ENCODE data around the gene PRR15L. TPM values are rescaled to one million over a fixed set of nuclear protein-coding genes. Genes with fewer than 3 reads are reported as not detected.

Gene PRR15L
- polyA plus RNA-seq, 4 donors, result 15.8 to 26.7 (median 23.0) TPM

- DNase-seq (ENCODE audit: low read depth in 4 of 4, low spot score in 2 of 4), result no peak
Measured at GRCh38 chr17:47907932-47908562, 49.6 kb downstream of the PRR15L start.

GRCh38 chr17:47906443-47906842 is 51.2 kb downstream of the PRR15L start:
- no peak for DNase-seq (ENCODE audit: low read depth in 4 of 4, low spot score in 2 of 4)

DNA sequence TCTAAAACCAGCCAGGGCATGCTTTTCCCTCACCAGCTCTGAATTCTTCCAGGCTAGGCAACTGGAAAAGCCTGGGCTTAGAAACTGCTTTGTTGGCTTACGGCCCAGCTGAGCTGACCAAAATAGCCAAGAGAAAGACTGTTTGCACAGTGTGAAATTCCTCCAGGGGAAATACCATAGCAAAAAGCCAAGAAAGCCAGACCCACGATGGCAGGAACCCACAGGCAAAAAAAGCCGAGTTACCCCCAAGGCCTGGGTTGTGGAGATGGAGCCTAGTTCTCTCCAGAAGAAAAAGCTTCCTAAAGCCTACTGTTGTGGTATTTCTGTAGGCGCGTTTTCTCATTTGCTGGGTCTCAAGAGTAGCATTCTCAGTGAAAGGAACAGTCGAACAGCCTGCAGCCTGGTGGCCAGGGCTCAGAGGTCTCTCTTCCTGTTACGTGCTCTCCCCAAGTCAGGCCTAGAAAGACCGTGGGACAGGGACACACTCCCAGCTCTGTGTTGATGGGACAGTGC is 52.4 kb downstream of the PRR15L start:
- DNase-seq (ENCODE audit: low read depth in 4 of 4, low spot score in 2 of 4), result no peak

DNA sequence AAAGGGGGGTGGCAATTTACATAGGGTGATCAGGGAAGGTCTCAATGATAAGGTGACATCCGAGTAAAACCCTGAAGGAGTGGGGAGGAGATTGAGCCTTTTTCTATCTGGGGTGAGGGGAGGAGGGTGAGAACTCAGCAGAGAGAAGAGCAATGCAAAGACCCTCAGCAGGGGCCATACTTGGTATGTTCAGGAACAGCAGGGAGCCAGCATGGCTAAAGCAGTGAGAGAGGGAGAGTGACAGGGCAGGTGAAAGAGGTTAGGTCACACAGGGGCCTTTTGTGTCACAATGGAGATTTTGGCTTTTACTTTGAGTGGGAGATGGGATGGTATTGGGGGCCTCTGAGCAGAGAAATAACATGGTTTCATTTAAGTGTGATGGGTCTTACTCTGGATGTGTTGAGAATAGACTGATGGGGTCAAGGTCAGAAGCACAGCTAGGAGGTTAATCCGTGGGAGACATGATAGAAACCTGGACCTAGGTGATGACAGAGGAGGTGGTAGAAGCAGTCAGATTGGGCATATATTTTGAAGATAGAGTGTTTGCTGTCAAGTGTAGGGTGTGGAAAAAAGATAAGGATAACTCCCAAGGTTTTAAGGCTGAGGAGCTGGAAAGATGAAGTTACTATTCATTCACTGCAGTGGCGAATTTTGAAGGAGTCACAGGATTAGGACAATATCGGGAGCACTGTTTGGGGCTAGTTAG is 55.5 kb downstream of the PRR15L start:
- DNase-seq (ENCODE audit: low read depth in 4 of 4, low spot score in 2 of 4), result no peak

Other genes with a start within 250 kb of the PRR15L start
- gene TBX21, start 224.6 kb downstream of the PRR15L start, polyA plus RNA-seq (ENCODE audit: insufficient read length in 4 of 4), result under 1 TPM; 0.03 to 0.21 (median 0.13) TPM
- gene OSBPL7, start 136.1 kb downstream of the PRR15L start, polyA plus RNA-seq (ENCODE audit: insufficient read length in 4 of 4), result 10 to 100 TPM; 10.9 to 17.3 (median 14.0) TPM
- gene MRPL10, start 126.3 kb downstream of the PRR15L start, polyA plus RNA-seq (ENCODE audit: insufficient read length in 4 of 4), result 10 to 100 TPM; 52.1 to 55.6 (median 53.4) TPM
- gene LRRC46, start 126.2 kb downstream of the PRR15L start, polyA plus RNA-seq (ENCODE audit: insufficient read length in 4 of 4), result 1 to 10 TPM; 1.7 to 3.7 (median 2.7) TPM
- gene SCRN2, start 116.6 kb downstream of the PRR15L start, polyA plus RNA-seq (ENCODE audit: insufficient read length in 4 of 4), result 10 to 100 TPM; 48.7 to 82.3 (median 56.0) TPM
- gene SP6, start 106.7 kb downstream of the PRR15L start, polyA plus RNA-seq (ENCODE audit: insufficient read length in 4 of 4), result 1 to 10 TPM; 2.3 to 3.8 (median 3.0) TPM
- 10 to 100 TPM; 21.6 to 26.2 (median 24.3) TPM for gene SP2, start 61.6 kb downstream of the PRR15L start, polyA plus RNA-seq (ENCODE audit: insufficient read length in 4 of 4)
- gene PNPO, start 16.3 kb downstream of the PRR15L start, polyA plus RNA-seq (ENCODE audit: insufficient read length in 4 of 4), result 10 to 100 TPM; 21.0 to 22.6 (median 21.6) TPM
- 100 to 1,000 TPM; 120 to 197 (median 146) TPM for gene CDK5RAP3, start 13.2 kb upstream of the PRR15L start, polyA plus RNA-seq (ENCODE audit: insufficient read length in 4 of 4)
- 10 to 100 TPM; 13.7 to 24.0 (median 20.6) TPM for gene COPZ2, start 79.9 kb upstream of the PRR15L start, polyA plus RNA-seq (ENCODE audit: insufficient read length in 4 of 4)
- 100 to 1,000 TPM; 205 to 268 (median 232) TPM for gene NFE2L1, start 90.5 kb upstream of the PRR15L start, polyA plus RNA-seq (ENCODE audit: insufficient read length in 4 of 4)
- gene CBX1, start 143.6 kb upstream of the PRR15L start, polyA plus RNA-seq (ENCODE audit: insufficient read length in 4 of 4), result 100 to 1,000 TPM; 158 to 195 (median 184) TPM
- gene SNX11, start 149.9 kb upstream of the PRR15L start, polyA plus RNA-seq (ENCODE audit: insufficient read length in 4 of 4), result 10 to 100 TPM; 16.4 to 21.2 (median 18.0) TPM